OCI-LY3 (cell line): Measurements from ENCODE around the gene DNASE1L2.

Experiments
- H2AFZ ChIP-seq: fragments of 200-600, 300-600 bp; shearing (Covaris generic); 2 replicates; pipeline ENCODE4 v1.6.0; 2014; ENCODE audit warnings: antibody characterized with exemption, low read depth, low read length
- H3K27ac ChIP-seq: fragments of 200-600, 300-600 bp; sonication (generic); 2 replicates; pipeline ENCODE4 v1.5.1; 2014; ENCODE audit warnings: mild to moderate bottlenecking, low read length, moderate library complexity, mixed read lengths
- H3K27me3 ChIP-seq: fragments of 200-600, 300-600 bp; sonication (generic); 2 replicates; pipeline ENCODE4 v1.6.1; 2014; ENCODE audit warnings: low read depth, low read length, mixed read lengths
- H3K36me3 ChIP-seq: fragments of 200-600, 300-600 bp; sonication (generic); replicated peaks from 2 replicates; pipeline ENCODE3; 2014; ENCODE audit warnings: low read depth, low read length, mixed read lengths
- H3K4me1 ChIP-seq: fragments of 300-600, 200-600 bp; sonication (generic); 2 replicates; pipeline ENCODE4 v1.6.1; 2014; ENCODE audit warnings: low read length, mixed read lengths
- H3K4me2 ChIP-seq: fragments of 200-600, 300-600 bp; sonication (generic); 2 replicates; pipeline ENCODE4 v1.6.1; 2014; ENCODE audit warnings: low read length, mixed read lengths
- H3K4me3 ChIP-seq: fragments of 300-600, 200-600 bp; sonication (generic); 2 replicates; pipeline ENCODE4 v1.5.1; 2014; ENCODE audit warnings: antibody characterized with exemption, mild to moderate bottlenecking, low read length, moderate library complexity
- H3K79me2 ChIP-seq: fragments of 300-600, 200-600 bp; shearing (Covaris generic); 2 replicates; pipeline ENCODE4 v1.6.1; 2014; ENCODE audit warnings: mild to moderate bottlenecking, low read length, mixed read lengths
- H3K9ac ChIP-seq: fragments of 300-600, 200-600 bp; shearing (Covaris generic); 2 replicates; pipeline ENCODE4 v1.6.0; 2014; ENCODE audit warnings: mild to moderate bottlenecking, low read length, moderate library complexity
- H3K9me3 ChIP-seq: fragments of 200-600, 300-600 bp; shearing (Covaris generic); 2 replicates; pipeline ENCODE4 v1.6.1; 2014; ENCODE audit warnings: low read length, mixed read lengths; ENCODE audit not compliant: insufficient read depth
- H4K20me1 ChIP-seq: fragments of 200-600, 300-600 bp; sonication (generic); 2 replicates; pipeline ENCODE4 v1.6.1; 2016; ENCODE audit warnings: low read length, mixed read lengths; ENCODE audit not compliant: insufficient read depth
- EZH2phosphoT487 ChIP-seq: fragments of 200-600 bp; shearing (Covaris generic); IDR thresholded peaks from 2 replicates; pipeline ENCODE4 v1.6.1; 2018; ENCODE audit warnings: antibody characterized with exemption, mixed run types, low read depth
- TF ChIP-seq, protein P1 (sequence below): fragments of 200-600, 300-600 bp; sonication (generic); IDR thresholded peaks from 2 replicates; pipeline ENCODE4 v1.5.1; 2014; ENCODE audit warnings: antibody characterized with exemption, low read length, low read depth

The DNASE1L2 gene

GRCh38 chr16:2194166-2194834, 41.9 kb upstream of the DNASE1L2 start:
- H2AFZ ChIP-seq = no peak overlapping the region
- H3K4me3 ChIP-seq = no peak overlapping the region
- H3K79me2 ChIP-seq = no peaks in the 10 kb centered on the region
- no peaks in the 10 kb centered on the region for H4K20me1 ChIP-seq
- H3K36me3 ChIP-seq = no peaks in the 10 kb centered on the region
- H3K4me2 ChIP-seq = no peak overlapping the region
- H3K4me1 ChIP-seq = peaks cover 5% of the 10 kb centered on the region; the same call in 1 of the 2 replicates
- H3K9ac ChIP-seq = no peak overlapping the region
- TF ChIP-seq, protein P1, sequence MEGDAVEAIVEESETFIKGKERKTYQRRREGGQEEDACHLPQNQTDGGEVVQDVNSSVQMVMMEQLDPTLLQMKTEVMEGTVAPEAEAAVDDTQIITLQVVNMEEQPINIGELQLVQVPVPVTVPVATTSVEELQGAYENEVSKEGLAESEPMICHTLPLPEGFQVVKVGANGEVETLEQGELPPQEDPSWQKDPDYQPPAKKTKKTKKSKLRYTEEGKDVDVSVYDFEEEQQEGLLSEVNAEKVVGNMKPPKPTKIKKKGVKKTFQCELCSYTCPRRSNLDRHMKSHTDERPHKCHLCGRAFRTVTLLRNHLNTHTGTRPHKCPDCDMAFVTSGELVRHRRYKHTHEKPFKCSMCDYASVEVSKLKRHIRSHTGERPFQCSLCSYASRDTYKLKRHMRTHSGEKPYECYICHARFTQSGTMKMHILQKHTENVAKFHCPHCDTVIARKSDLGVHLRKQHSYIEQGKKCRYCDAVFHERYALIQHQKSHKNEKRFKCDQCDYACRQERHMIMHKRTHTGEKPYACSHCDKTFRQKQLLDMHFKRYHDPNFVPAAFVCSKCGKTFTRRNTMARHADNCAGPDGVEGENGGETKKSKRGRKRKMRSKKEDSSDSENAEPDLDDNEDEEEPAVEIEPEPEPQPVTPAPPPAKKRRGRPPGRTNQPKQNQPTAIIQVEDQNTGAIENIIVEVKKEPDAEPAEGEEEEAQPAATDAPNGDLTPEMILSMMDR = no peak
- TF ChIP-seq EZH2phosphoT487 = no peak
- no peaks in the 10 kb centered on the region for H3K9me3 ChIP-seq
- H3K27me3 ChIP-seq = peaks cover 42% of the 10 kb centered on the region
- no peak overlapping the region for H3K27ac ChIP-seq

DNA sequence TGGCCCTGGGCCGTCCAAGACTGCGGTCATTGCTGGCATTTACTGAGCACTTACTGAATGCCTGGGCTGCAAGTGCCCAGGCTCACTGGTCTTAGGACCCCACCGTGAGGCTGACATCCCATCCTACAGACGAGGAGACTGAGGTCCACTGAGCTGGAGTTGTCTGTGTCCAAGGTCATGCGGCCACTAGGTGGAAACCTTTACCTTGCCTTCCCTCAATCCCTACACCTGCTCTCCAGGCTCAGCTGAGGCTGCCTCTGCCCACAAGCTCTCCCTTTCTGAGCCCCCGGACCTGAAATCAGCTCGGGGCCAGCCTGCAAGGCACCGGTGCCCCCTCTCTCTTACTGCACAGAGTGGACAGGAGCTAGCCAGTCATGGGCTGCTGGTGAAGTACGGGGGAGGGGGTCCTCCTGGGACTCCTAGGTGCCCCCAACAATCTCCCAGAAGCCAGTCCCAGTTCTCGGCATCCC, 41.4 kb upstream of the DNASE1L2 start:
- H3K79me2 ChIP-seq = no peaks in the 10 kb centered on the region
- no peaks in the 10 kb centered on the region for H3K9me3 ChIP-seq
- H3K4me3 ChIP-seq = peak overlapping the region; percentile 68
- no peaks in the 10 kb centered on the region for H4K20me1 ChIP-seq
- H3K27me3 ChIP-seq = peaks cover 42% of the 10 kb centered on the region
- no peak overlapping the region for H3K9ac ChIP-seq
- no peaks in the 10 kb centered on the region for H3K36me3 ChIP-seq
- H3K27ac ChIP-seq = no peak overlapping the region
- TF ChIP-seq EZH2phosphoT487 = no peak
- TF ChIP-seq, protein P1 = peak; percentile 54
- H2AFZ ChIP-seq = no peak overlapping the region
- H3K4me2 ChIP-seq = peak overlapping the region; percentile 64
- peaks cover 5% of the 10 kb centered on the region; the same call in 1 of the 2 replicates for H3K4me1 ChIP-seq

DNA sequence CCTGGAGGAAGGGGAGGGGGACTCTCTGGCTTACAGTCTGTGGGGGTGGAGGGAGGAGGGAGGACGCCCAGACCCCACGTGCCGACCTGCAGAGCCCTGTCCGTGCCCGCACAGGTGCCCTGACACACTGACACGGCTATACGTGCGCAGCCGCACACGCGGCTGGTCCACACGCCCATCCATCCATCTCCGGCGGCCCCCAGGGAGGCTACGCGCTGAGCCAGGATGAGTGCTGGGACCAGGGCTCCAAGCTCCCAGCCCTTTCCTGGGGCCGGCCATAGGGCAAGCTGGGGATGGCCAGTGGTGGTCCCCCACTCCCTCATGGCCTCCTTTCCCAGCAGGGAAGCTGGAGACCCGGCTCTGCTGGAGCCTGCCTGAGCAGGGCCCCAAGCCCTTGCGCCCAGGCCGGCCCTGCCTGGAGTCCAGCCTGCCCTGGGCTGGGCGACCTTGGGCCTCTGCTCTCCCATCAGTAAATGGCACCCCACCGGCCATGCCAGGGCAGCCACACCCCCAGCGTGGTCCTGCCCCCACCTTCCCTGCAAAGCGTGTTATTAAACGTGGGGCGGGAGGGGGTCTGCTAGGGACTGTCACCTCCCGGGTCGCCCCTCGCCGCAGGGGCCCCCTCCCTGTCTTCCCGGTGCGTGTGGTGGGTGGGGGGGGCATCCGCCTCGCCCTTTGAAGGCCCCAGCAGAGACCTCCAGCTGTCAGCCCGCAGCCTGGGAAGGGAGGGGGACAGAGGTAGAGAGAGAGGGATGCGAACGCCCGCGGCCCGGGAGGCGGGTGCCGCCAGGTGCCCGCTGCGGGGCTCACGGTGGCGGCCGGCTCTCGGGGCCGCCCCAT, 40.7 kb upstream of the DNASE1L2 start:
- Histone ChIP-seq H3K4me3 (peak overlapping the region; percentile 68), H3K4me2 (peak overlapping the region; percentile 64), H4K20me1 (no peaks in the 10 kb centered on the region), H3K27me3 (peaks cover 48% of the 10 kb centered on the region), H3K4me1 (peaks cover 5% of the 10 kb centered on the region; the same call in 1 of the 2 replicates), H3K36me3 (no peaks in the 10 kb centered on the region), H3K9ac (0 out of 2 replicates have a peak overlapping the region, but pooled peaks have one; percentile 18), H3K9me3 (no peaks in the 10 kb centered on the region), H2AFZ (no peak overlapping the region), H3K79me2 (no peaks in the 10 kb centered on the region), H3K27ac (no peak overlapping the region)
- TF ChIP-seq, protein P1 = no peak
- TF ChIP-seq EZH2phosphoT487 = no peak
